Stimulated activated CD8-positive, alpha-beta memory T cell treated with anti-CD3 and anti-CD28 coated beads, Interleukin-15, amount 100 ng/mL, for 48 hours (primary cell): ENCODE measurements around the gene CHD8.
"Not testable (repeated sequence)": the region's sequence is repeated elsewhere in the genome, so short reads cannot be mapped to it uniquely, and the experiment has no call there.

Source experiments
- DNase-seq, 2 donors: peaks; one replicate each; pipeline ENCODE4 v3.0.0-alpha.2; 2020; ENCODE audit warnings: low read depth in 2 of 2

Gene CHD8

GRCh38 chr14:21436567-21437062, 19.3 kb downstream of the CHD8 start:
- DNase-seq = no peak

DNA sequence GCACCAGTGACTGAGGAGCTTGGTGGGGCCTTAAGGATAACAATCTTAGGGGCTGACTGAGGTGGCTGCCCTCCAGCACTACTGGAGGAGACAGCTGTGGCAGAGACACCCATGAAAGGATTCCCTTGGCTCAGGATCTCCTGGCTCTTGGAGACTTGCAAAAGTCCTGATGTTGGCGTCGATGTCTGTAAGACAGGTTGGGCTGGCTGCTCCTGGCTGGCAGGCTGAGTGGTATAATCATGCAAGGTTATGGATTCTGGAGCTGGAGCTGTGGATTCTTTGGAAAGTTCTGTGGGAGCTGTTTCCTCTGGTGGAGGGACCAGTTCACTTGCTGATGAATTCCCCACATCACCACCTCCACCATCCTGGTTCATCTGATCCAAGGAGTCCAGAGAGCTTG, 24.8 kb downstream of the CHD8 start:
- no peak for DNase-seq

DNA sequence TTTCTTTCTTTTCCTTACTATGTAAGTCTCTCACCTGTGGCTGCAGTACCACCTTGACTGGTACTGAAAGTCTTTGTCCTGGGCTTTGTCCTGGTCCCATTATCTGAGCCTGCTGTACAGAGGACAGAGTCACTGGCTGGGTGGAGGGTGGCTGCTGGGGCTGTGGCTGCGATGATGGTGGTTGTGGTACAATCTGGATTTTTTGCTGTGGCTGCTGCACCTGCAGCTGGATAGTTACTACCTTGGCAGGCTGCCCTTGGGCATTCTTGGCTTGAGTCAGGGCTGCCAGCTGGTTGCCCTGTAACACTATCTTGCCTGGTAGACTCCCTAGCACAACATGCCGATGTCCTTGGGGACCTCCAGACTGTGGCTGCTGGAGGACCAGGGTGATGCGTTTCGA, 27.0 kb downstream of the CHD8 start:
- DNase-seq = no peak

DNA sequence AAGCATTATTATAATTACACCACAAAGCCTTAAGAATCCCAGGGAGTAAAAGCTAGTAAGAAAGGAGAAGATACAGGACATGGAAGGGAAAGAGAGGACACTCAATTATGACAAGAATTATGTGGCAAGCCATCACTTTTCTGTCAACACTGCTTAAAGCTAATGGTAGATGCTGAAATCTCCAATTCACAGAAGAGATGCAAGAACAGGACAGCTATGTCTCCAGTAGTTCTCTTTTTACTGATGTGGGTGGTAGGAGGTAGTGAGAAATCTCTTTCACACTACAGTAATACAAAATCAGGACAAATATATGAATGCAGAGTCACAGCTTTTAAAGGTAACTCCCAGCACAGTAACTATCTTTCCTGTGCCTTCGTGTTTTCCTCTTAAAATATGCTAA, 29.2 kb downstream of the CHD8 start:
- no peak for DNase-seq

DNA sequence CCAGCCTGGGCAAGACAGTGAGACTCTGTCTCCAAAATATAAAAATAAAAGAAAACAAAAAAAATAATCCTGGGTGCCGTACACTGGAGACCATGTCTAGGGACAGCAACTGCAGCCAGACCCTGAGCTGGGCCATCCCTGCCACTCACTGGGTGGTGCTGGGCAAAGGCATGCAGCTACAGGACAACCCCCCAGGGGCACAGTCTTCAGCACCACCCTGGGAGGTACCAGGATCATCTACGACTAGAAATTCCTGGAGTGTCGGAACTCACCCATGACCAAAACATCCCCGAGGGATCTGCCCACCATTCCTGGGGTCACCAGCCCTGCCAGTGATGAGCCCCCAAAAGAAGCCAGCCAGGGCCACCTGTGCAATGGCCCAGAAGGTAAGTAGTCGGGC, 36.4 kb downstream of the CHD8 start:
- DNase-seq = no peak

GRCh38 chr14:21415329-21415728, 40.6 kb downstream of the CHD8 start:
- DNase-seq = no peak

GRCh38 chr14:21414137-21414631, 41.7 kb downstream of the CHD8 start:
- no peak for DNase-seq

- DNase-seq = no peak
Observed at GRCh38 chr14:21408147-21408546, 47.8 kb downstream of the CHD8 start.

DNA sequence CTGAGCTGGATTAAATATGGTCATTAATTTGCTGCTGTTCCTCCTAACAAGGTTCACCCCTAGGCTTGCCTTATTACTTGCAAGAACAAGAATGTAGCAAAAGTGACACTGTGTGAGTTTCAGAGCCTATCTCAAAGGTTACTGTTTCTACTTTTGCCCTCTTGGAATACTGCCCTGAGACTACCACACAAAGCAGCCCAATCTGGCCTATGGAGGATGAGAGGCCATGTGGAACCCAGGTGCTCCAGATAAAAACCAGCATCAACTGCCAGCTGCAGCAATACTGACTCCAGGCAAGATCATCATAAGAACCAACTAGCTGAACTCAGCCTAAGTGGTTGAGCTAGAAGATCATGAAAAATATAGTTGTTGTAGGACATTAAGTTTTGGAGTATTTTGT, 49.7 kb downstream of the CHD8 start:
- no peak for DNase-seq

GRCh38 chr14:21405097-21405496, 50.8 kb downstream of the CHD8 start:
- DNase-seq = no peak

DNA sequence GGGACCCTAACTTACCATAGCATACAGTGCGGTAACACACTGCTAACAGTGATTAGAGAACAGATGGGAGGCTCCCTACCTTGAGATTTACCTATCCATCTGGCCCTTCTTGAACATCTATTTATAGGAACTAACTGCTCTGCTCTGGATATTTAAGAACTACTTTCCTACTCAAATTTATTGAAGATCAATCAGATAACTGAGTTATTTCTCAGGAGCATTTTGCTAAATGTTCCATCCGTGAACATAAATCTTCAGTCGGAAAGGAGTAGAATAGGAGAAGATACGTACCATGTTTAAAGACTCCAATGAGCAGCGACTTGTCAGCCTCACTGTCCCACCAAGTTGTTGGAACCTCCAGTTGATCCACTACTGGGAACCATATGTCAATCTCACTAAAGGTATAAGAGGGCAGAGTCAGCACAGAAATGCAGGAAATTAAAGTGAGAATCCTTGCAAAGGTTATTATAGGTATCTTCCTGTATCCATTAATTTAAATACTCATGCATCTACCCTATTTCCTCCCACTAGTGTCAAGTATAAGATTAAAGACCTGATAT, 56.5 kb downstream of the CHD8 start:
- no peak for DNase-seq

DNA sequence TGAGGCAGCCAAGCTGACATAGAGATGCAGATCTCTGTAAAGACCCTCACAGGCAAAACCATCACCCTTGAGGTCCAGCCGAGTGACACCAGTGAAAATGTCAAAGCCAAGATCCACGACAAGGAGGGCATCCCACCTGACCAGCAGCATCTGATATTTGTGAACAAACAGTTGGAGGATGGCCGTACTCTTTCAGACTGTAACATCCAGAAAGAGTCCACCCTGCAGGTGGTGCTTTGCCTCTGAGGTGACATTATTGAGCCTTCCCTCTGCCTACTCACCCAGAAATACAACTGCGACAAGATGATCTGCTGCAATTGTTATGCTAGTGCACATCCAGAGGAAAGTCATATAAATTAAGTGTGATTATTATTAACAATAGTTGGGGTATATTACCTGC, 57.0 kb downstream of the CHD8 start:
- DNase-seq = no peak

GRCh38 chr14:21395450-21395849, 60.5 kb downstream of the CHD8 start:
- no peak for DNase-seq

DNA sequence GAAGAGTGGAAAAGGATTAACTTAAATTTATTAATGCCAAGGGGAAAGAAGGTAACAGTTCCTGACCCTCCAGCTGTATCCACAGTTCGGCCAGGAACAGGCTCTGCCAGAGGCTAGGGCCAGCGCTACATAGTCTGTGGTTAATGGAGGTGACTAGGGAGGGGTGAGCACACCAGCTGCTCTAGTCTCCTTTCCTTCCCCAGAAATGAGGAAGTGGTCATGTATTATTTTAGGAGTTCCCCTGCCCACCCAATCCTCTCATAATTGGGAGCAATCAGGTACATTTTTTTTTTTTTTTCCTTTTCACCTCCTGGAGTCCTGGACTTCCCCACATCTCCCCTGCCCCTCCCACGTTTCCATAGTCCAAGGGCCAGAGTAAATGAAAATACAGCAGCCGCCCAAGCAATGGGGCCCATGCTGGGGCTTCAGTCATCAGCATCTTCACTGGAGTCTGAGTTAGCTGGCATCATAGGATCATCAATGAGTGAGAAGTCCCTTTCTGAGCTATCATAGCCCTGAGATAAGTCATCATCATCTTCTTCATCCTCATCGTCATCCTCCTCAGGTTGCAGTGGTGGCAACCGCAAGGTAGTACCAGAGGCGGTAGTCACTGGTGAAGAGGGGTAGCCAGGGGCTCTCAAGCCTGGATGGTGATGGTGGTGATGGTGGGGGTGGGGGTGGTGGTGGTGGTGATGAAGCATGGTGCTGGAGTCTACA, 70.6 kb downstream of the CHD8 start:
- DNase-seq = no peak

GRCh38 chr14:21384494-21384851, 71.5 kb downstream of the CHD8 start:
- peak; percentile 27 to 31 for DNase-seq

- DNase-seq = peak; percentile 91 to 93
Observed at GRCh38 chr14:21383848-21384493, 72.0 kb downstream of the CHD8 start, which contains the start of gene SUPT16H. TSS of gene SUPT16H (minus strand) at chr14:21384019. CDS start at chr14:21383927, 92 bp downstream.

DNA sequence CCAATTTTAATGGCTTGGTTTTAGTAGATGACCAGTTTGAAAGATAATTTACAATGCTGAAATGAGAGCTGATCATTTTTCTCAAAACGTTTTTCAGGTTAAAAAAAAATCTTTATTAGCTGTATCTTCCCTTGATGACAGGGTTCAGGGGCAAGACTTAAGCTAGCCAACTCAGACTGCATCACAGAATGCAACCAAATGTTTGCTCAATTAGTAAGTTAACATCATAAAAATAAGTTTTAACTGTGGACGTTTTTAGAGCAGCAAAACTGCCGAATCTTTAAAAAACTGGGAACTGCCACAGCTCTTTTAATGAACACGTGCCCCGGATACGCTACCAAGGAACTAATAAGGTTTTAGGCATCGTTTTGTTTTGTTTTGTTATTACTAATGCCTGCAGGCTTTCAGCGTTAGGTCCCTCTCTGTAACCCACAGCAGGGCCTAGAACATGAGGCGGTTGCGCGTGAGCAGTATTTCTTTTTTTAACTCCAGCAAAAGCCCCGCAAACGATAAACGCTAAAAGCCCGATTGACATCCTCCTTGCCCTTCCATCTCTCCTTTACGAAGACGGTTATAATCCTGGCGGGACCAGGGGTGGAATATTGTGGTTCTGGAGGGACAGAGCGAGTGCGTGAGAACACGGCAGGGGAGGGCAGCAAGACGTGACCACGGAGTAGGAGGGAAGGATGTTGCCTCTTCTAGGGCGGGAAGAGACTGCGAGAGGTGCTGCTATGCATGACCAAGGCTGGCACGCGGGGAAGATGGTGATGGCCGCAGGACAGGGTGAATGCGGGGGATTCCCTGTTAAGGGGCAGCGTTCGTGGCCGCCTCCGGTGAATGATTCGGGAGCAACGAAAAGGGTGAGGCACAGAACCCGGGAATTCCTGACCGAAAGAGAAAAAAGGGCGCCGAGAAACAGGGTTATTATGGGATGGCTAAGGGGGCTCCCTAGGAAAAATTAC, 72.8 kb downstream of the CHD8 start:
- DNase-seq = peak; percentile 32 to 34

DNA sequence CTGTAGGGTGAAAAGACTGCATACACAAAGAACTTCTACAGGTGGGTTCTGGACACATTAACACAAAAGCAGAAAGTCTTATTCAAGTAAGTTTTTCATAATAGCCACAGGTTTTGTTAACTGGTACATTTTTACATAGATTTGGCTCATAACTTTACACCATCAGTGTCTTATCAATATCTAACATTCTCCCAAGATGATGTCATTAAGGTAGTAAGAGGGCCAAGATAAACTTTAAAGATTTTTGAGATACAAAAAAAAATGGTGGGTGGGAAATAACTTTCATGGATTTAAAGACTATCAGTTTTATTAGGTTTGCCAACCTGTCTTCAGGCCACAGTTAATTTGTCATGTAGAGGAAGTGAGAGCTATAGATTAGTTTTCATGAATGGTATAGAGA, 73.8 kb downstream of the CHD8 start:
- no peak for DNase-seq

DNA sequence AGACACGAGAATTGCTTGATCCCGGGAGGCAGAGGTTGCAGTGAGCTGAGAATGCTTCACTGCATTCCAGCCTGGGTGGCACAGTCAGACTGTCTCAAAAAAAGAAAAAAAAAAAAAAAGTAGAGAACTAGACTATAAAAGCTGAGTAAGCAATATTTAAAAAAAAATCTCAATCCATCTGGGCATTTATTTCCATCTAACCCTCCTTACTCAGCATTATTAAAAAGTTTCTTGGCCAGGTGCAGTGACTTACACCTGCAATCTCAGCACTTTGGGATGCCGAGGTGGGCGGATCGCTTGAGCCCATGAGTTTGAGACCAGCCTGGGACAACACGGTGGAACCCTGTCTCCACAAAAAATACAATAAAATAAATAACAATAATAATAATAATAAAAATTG, 76.6 kb downstream of the CHD8 start:
- DNase-seq = no peak

GRCh38 chr14:21373980-21374379, 81.9 kb downstream of the CHD8 start:
- DNase-seq = no peak

- DNase-seq = not testable (repeated sequence)
Observed at GRCh38 chr14:21372814-21373213, 83.1 kb downstream of the CHD8 start.
